Activated CD8-positive, alpha-beta T cell treated with anti-CD3 and anti-CD28 coated beads, Interleukin-2, amount 10 ng/mL, durations not matched to agents 7 days and 5 days (primary cell): ENCODE measurements around the gene MRFAP1L1. TPM values are rescaled to one million over a fixed set of nuclear protein-coding genes. Genes with fewer than 3 reads are reported as not detected.

ENCODE experiments used
- ATAC-seq: fragments of 150-1000 bp; cut with Tn5 transposase; one replicate; pipeline ENCODE4 v1.10.0; 2021; ENCODE audit warnings: moderate library complexity
- CTCF ChIA-PET: fragments of 350-600 bp; sonication (Branson Sonifier 250); formaldehyde crosslinking; loops from one replicate; lab custom pipeline; 2021; ENCODE audit warnings: antibody characterized with exemption; lab: Charles Lee
- POLR2A ChIA-PET: fragments of 350-600 bp; sonication (Branson Sonifier 250); formaldehyde crosslinking; loops from one replicate; lab custom pipeline; 2021; ENCODE audit warnings: antibody characterized with exemption; lab: Charles Lee
- DNase-seq: peaks from one replicate; pipeline ENCODE4 v3.0.0-alpha.2; 2020
- H3K27ac Mint-ChIP-seq: one replicate; pipeline ENCODE4 v1.8.0; 2021; ENCODE audit warnings: mild to moderate bottlenecking, mixed read lengths
- H3K27me3 Mint-ChIP-seq: one replicate; pipeline ENCODE4 v1.8.0; 2021; ENCODE audit warnings: low read depth, mixed read lengths
- H3K36me3 Mint-ChIP-seq: one replicate; pipeline ENCODE4 v1.8.0; 2021; ENCODE audit warnings: low read depth, mixed read lengths
- H3K4me1 Mint-ChIP-seq: one replicate; pipeline ENCODE4 v1.8.0; 2021; ENCODE audit warnings: low read depth, mixed read lengths
- H3K4me3 Mint-ChIP-seq: one replicate; pipeline ENCODE4 v1.8.0; 2021; ENCODE audit warnings: mild to moderate bottlenecking, mixed read lengths
- H3K9me3 Mint-ChIP-seq: one replicate; pipeline ENCODE4 v1.8.0; 2022; ENCODE audit warnings: mixed read lengths; ENCODE audit not compliant: insufficient read depth
- total RNA-seq, 2 experiments: library from RNA; stranded (reverse); gene quantifications; one replicate each; pipeline ENCODE4 v1.2.3, GENCODE V29; 2021

The MRFAP1L1 gene
- total RNA-seq, 2 experiments from 2014 or later = 65.5 to 67.4 TPM

DNA sequence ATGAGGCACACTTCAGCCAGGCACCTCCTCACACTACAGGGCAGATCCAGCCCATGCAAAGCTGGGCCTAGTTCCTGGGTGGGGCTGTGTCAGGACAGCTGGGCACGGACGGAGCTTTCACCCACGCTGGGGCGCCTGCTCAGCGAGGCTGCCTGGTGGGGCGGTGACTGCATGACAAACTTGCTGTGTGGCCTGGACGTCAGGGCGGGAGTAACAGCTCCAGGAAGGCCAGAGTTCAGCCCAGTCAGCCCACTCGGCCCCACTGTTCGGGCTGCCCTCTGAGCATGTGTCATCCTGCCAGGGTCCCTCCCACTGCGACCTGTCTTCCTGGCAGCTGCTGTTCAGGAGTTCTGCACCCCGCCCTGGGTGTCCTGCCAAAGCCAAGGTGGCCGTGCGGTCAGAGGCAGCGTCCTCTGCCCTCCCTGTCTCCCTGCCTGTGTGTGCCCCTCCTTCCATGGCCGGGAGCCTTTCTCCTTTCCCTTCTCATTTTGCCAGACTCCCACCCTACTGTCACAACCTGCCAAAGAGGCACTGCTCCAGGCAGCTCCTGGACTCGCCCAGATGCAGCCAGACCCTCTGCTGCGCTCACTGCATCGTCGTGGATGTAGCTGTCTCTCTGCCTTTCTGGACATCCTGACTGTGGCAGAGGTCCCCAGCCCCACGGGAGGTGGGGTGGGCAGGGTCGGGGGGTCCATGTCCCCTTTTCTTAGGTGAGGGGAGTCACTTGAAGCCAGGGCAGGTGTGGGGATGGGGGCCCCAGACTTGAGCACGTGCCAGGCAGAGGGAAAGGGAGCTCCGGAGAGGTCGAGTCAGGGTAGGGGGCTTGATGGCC, 39.9 kb upstream of the MRFAP1L1 start:
- Mint-ChIP-seq H3K9me3 (no peaks in the 10 kb centered on the region), H3K4me3 (no peak overlapping the region), H3K4me1 (peaks cover 15% of the 10 kb centered on the region), H3K27me3 (no peaks in the 10 kb centered on the region), H3K27ac (no peak overlapping the region), H3K36me3 (no peaks in the 10 kb centered on the region)
- ChIA-PET CTCF (no interaction called here), POLR2A (interaction anchor here (0.6 kb wide), 1 partner anchor 814 kb away, joined by 3 read pairs; no protein-coding TSS in a partner anchor)
- ATAC-seq (no peak), DNase-seq (no peak)

DNA sequence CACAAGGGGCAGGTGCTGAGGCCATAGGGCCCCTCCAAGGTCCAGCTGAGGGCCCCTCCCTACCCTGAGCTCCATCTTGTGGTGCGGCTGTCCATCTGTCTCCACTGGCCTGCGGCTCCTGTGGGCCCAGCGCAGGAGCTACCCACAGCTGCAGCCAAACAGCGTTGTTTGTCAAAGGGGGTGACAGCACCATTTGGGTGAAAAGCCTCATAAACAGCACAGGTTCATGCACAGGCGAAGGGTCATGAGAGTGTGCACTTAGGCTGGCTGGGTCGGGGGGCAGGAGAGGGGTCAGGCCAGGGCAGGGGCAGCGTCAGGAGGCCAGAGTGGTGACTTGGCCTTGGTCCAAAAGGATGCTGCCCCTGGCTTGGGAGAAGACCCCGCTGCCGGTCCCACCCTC, 38.6 kb upstream of the MRFAP1L1 start:
- no peaks in the 10 kb centered on the region for H3K9me3 Mint-ChIP-seq
- H3K4me1 Mint-ChIP-seq = peaks cover 15% of the 10 kb centered on the region
- CTCF ChIA-PET = no interaction called here
- no peak overlapping the region for H3K27ac Mint-ChIP-seq
- H3K4me3 Mint-ChIP-seq = no peak overlapping the region
- H3K27me3 Mint-ChIP-seq = no peaks in the 10 kb centered on the region
- POLR2A ChIA-PET = interaction anchor here (1.0 kb wide), 1 partner anchor 21 kb away, joined by 4 read pairs; no protein-coding TSS in a partner anchor
- DNase-seq (no peak), ATAC-seq (no peak)
- H3K36me3 Mint-ChIP-seq = no peaks in the 10 kb centered on the region

DNA sequence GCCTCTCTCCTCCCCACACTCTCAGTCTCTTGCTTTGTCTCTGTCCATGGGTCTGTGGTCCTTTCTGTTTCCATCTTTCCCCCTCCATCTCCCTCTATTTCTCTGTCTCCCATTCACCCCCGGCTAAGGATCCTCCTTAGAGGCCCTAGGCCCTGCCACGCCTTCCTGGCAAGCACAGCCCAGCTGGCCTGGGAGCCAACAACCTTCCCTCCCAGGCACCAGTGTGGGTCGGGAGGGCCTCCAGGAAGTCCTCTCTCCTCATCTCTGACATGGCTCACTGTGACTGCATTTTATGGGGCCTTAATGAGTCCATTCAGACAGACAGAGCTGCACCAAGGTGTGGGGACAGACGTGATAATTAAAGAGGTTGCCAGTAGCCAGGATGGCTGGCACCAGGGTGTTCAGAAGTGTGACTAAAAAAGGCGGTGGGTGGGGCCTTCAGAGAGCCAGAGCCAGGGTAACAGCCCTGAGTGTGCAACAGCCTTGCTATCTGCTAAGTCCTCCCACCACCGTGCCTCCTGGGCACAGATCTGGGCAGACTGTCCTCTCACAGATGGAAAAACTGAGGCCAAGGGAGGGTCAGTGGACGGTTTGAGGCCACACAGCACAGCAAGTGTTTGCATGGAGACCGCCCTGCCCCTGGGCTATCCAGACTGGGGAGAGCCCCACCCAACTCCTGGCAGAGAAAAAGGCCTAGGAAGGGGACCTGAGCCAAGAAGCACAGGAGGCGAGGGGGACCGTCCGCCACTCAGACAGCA, 37.8 kb upstream of the MRFAP1L1 start:
- CTCF ChIA-PET = no interaction called here
- Mint-ChIP-seq H3K27me3 (no peaks in the 10 kb centered on the region), H3K27ac (no peak overlapping the region), H3K36me3 (no peaks in the 10 kb centered on the region), H3K4me1 (peaks cover 15% of the 10 kb centered on the region), H3K9me3 (no peaks in the 10 kb centered on the region), H3K4me3 (no peak overlapping the region)
- POLR2A ChIA-PET = no interaction called here
- ATAC-seq (no peak), DNase-seq (no peak)

DNA sequence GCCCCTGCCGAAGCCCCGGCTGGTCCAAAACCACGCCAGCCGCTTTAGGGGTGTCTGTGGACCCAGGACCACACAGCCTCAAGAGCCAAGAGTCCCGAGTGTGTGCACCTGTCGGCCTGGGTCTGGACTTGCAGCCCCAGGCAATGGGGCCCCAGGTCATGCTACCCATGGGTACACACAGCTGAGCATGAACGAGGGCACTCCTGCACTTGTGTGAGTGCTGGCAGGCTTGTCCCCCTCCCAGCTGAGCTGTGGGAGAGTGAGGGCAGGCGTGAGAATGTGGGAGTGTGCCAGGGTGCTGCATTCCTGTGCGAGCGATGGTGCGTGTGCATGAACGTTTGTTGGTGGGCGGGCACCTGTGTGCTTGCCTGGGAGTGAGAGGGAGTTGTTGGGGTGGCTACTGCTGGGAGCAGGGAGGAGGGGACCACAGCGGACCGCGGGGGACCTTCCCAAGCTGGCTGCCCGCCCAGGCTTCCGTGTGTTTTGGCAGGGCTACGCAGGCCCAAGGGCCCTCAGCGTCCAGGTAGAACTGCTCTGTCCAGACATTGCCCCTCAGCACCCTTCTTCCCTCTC, 37.1 kb upstream of the MRFAP1L1 start:
- peaks cover 12% of the 10 kb centered on the region for H3K4me1 Mint-ChIP-seq
- ChIA-PET POLR2A (no interaction called here), CTCF (no interaction called here)
- no peak overlapping the region for H3K4me3 Mint-ChIP-seq
- ATAC-seq (no peak), DNase-seq (no peak)
- H3K27ac Mint-ChIP-seq = no peak overlapping the region
- H3K27me3 Mint-ChIP-seq = no peaks in the 10 kb centered on the region
- no peaks in the 10 kb centered on the region for H3K9me3 Mint-ChIP-seq
- H3K36me3 Mint-ChIP-seq = no peaks in the 10 kb centered on the region

DNA sequence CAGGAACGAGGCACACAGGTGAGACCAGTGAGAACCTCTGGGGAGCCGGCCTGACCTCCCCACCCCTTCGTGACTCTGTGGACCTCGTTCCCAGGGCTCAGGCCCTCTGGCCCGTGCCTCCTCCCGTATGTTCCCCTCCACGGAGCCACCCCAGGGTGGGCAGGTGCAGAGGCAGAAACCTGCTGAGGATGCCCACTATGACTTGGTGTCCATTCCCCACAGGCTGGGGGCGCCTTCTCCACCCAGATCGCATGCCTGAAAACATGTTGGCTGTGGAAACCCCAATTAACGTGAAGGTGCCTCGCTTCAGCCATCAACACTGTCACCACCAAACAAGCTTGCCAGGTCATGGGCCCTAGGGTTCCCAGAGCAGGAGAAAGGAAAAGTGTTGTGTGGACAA, 33.3 kb upstream of the MRFAP1L1 start:
- no peak overlapping the region for H3K27ac Mint-ChIP-seq
- CTCF ChIA-PET = interaction anchor here (2.6 kb wide), 1 partner anchor 131 kb away, joined by 9 read pairs; no protein-coding TSS in a partner anchor
- peaks cover 5% of the 10 kb centered on the region for H3K27me3 Mint-ChIP-seq
- DNase-seq (no peak), ATAC-seq (no peak)
- no peaks in the 10 kb centered on the region for H3K9me3 Mint-ChIP-seq
- H3K36me3 Mint-ChIP-seq = no peaks in the 10 kb centered on the region
- POLR2A ChIA-PET = no interaction called here
- H3K4me3 Mint-ChIP-seq = no peak overlapping the region
- peaks cover 3% of the 10 kb centered on the region for H3K4me1 Mint-ChIP-seq

DNA sequence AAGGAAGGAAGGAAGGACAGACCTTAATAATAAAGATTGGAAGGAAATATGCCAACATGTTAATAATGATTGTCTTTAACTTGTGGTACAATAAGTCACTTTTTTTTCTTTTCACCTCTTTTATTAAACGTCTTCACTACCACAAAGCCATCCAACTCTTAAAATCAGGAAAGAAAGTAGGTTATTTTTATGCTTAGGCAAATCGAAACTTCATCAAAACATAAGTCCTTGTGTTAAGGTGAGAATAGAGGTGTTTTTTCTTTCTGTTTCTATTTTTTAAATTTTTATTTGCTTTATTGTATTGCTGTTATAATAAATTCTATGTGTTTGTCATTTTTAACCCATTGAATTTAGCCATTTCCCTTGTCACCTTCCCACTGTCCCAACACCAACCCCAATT, 32.8 kb upstream of the MRFAP1L1 start:
- Mint-ChIP-seq H3K27ac (no peak overlapping the region), H3K4me1 (peaks cover 3% of the 10 kb centered on the region), H3K9me3 (no peaks in the 10 kb centered on the region), H3K36me3 (no peaks in the 10 kb centered on the region), H3K27me3 (peaks cover 5% of the 10 kb centered on the region), H3K4me3 (no peak overlapping the region)
- POLR2A ChIA-PET = no interaction called here
- CTCF ChIA-PET = interaction anchor here (2.6 kb wide), 1 partner anchor 131 kb away, joined by 9 read pairs; no protein-coding TSS in a partner anchor
- no peak for ATAC-seq
- no peak for DNase-seq

DNA sequence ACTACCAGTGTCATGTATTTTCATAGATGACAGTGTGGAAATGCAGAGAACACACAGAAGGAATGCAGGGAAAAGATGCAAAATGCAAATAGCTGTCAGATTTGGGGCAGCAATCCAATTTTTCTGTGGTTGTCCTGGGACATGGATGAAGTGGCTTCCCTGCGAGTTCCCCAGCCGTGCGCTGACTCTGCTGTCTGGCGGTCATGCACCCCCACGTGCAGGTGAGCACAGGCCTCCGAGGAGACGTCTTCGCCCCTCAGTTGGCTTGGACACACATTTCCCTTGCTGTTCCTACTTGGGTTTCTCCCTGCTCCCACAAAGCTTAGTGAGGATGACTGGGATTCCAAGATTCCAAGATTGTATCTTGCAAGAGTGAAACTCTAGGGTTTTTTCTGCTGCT, 30.7 kb upstream of the MRFAP1L1 start:
- Mint-ChIP-seq H3K4me1 (peaks cover 3% of the 10 kb centered on the region), H3K36me3 (no peaks in the 10 kb centered on the region)
- POLR2A ChIA-PET = no interaction called here

DNA sequence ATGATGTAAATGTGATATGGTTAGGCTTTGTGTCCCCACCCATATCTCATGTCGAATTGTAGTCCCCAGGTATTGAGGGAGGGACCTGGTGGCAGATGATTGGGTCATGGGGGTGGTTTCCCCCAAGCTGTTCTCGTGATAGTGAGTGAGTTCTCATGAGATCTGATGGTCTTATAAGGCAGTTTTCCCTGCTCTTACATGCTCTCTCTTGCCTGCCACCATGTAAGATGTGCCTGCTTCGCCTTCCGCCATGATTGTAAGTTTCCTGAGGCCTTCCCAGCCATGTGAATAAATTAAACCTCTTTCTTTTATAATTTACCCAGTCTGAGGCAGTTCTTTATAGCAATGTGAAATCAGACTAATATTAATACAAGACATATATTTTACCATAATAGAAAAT, 30.3 kb upstream of the MRFAP1L1 start:
- no peaks in the 10 kb centered on the region for H3K9me3 Mint-ChIP-seq
- ATAC-seq (no peak), DNase-seq (no peak)
- H3K27me3 Mint-ChIP-seq = peaks cover 7% of the 10 kb centered on the region
- H3K4me1 Mint-ChIP-seq = peaks cover 3% of the 10 kb centered on the region
- H3K36me3 Mint-ChIP-seq = no peaks in the 10 kb centered on the region
- no peak overlapping the region for H3K4me3 Mint-ChIP-seq
- ChIA-PET CTCF (no interaction called here), POLR2A (no interaction called here)
- no peak overlapping the region for H3K27ac Mint-ChIP-seq

More for the DNA sequence above, 30.7 kb upstream of the MRFAP1L1 start:
- Mint-ChIP-seq H3K27me3 (peaks cover 7% of the 10 kb centered on the region), H3K4me3 (no peak overlapping the region), H3K9me3 (no peaks in the 10 kb centered on the region), H3K27ac (no peak overlapping the region)
- CTCF ChIA-PET = no interaction called here
- no peak for ATAC-seq
- DNase-seq = no peak

DNA sequence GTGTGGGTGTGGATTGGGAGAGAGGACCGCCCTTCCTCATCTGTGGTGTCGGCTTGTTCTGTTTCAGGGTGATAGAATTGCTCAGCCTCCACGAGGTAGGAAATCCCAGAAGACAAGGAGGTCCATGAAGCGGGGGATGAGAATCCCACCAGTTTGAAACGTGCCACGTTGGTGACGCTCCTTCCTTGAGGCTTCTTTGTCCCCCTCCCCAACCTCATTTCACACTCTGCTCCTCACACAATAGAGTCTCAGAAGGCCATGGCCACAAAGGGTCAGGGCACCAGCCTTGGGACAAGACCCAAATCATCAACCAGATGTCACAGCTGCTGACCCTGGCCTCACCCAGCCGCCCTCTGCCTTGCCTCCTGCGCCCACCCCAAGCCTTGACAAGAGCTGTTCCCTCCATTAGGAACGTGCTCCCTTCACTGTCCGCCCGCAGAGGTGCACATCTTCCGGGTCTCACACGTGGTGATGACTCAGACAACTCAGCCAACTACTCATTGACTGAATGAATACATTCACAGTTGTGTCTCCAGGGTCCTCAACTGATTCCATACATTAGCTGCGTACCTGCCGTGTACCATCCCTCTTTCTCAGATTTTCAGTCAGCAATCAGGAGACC, 24.6 kb upstream of the MRFAP1L1 start:
- no peaks in the 10 kb centered on the region for H3K9me3 Mint-ChIP-seq
- DNase-seq (no peak), ATAC-seq (no peak)
- no peak overlapping the region for H3K4me3 Mint-ChIP-seq
- no peaks in the 10 kb centered on the region for H3K4me1 Mint-ChIP-seq
- no peaks in the 10 kb centered on the region for H3K36me3 Mint-ChIP-seq
- CTCF ChIA-PET = no interaction called here
- H3K27me3 Mint-ChIP-seq = peaks cover 5% of the 10 kb centered on the region
- POLR2A ChIA-PET = interaction anchor here (1.2 kb wide), 1 partner anchor 60 kb away, joined by 3 read pairs; a partner anchor contains a TSS
- no peak overlapping the region for H3K27ac Mint-ChIP-seq

DNA sequence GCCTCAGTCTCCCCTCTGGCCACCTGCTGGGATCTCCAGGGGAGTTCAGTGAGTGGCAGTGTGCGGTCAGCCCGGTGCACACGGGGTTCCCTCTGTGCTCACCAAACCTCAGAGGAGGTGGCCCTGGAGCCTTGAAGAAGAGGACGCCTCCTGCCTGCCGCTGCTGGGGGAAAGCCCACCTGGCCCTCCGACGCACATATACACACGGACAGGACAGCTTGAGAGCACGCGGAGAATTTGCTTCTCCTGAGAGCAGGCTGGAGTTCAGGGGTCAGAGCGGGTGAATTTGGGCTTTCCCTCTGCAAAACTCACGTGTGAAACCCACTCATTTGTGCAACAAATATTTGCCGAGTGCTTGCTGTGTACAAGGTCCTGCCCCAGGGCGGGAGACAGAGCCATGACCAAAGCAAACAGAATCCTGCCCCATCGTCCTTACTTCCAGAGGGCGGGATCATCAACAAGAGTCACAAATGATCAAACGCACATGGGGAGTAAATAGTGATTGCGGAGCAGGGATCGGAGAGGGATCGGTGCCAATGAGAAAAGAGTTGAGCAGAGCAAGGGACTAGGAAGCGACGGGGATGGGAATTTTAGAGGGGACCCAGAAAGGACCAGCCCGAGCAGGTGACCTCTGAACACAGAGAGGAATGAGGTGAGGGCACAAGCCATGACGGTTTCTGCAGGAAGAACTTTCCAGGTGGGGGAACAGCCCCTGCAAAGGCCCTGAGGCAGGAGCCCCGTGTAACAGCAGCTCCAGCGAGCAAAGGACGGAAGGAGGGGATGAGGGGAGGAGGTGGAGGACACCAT, 23.9 kb upstream of the MRFAP1L1 start:
- no peak for ATAC-seq

More for the DNA sequence above, 23.9 kb upstream of the MRFAP1L1 start:
- Mint-ChIP-seq H3K27me3 (peaks cover 5% of the 10 kb centered on the region), H3K36me3 (no peaks in the 10 kb centered on the region), H3K27ac (no peak overlapping the region), H3K9me3 (no peaks in the 10 kb centered on the region), H3K4me1 (no peaks in the 10 kb centered on the region), H3K4me3 (no peak overlapping the region)
- ChIA-PET POLR2A (no interaction called here), CTCF (no interaction called here)
- no peak for DNase-seq
